Measurements from ENCODE around the gene ATP13A2. TPM values are rescaled to one million over a fixed set of nuclear protein-coding genes. Genes with fewer than 3 reads are reported as not detected.

ATP13A2 gene
- 10 to 100 TPM; 63.6 to 65.0 TPM for total RNA-seq
- polyA plus RNA-seq (ENCODE audit: insufficient read length in 6 of 6), result 10 to 100 TPM; 23.6 to 39.4 (median 32.3) TPM
- long read RNA-seq, donor 1, partial matches to known transcripts, result 12 of 13 reads
- long read RNA-seq, donor 1, other reads (novel, unspliced or antisense), result 0 of 13 reads
- long read RNA-seq, donor 2, partial matches to known transcripts, result 11 of 12 reads
- long read RNA-seq, donor 2, other reads (novel, unspliced or antisense), result 0 of 12 reads
- long read RNA-seq, donor 3, partial matches to known transcripts, result 0 of 6 reads
- long read RNA-seq, donor 3, other reads (novel, unspliced or antisense), result 0 of 6 reads
- long read RNA-seq, donor 4, partial matches to known transcripts, result 3 of 3 reads
- long read RNA-seq, donor 4, other reads (novel, unspliced or antisense), result 0 of 3 reads
- long read RNA-seq, donor 5, partial matches to known transcripts, result 6 of 6 reads
- long read RNA-seq, donor 5, other reads (novel, unspliced or antisense), result 0 of 6 reads
- long read RNA-seq, donor 6, result 0 reads
- long read RNA-seq, donor 7, partial matches to known transcripts, result 0 of 1 reads
- long read RNA-seq, donor 7, other reads (novel, unspliced or antisense), result 0 of 1 reads
- long read RNA-seq, donor 8, partial matches to known transcripts, result 16 of 18 reads
- long read RNA-seq, donor 8, other reads (novel, unspliced or antisense), result 0 of 18 reads
- long read RNA-seq, donor 9, result 0 reads
- long read RNA-seq, donor 10, partial matches to known transcripts, result 7 of 8 reads
- long read RNA-seq, donor 10, other reads (novel, unspliced or antisense), result 1 of 8 reads
- long read RNA-seq, donor 11, partial matches to known transcripts, result 86 of 92 reads
- long read RNA-seq, donor 11, other reads (novel, unspliced or antisense), result 0 of 92 reads
- long read RNA-seq, donor 12, partial matches to known transcripts, result 7 of 7 reads
- long read RNA-seq, donor 12, other reads (novel, unspliced or antisense), result 0 of 7 reads

GRCh38 chr1:17011439-17012307, at the start of gene ATP13A2:
TSS of gene ATP13A2 (minus strand) at chr1:17011928. CDS start at chr1:17011738, 190 bp downstream.
- intact Hi-C loops (cut with DNase I), result no loop called here
- Histone ChIP-seq H3K36me3 (no peaks in the 10 kb centered on the region), H3K27ac (peak within 1 kb of the TSS; percentile 13 to 64), H3K27me3 (no peaks in the 10 kb centered on the region), H3K4me1 (peaks cover 9 to 63% of the 10 kb centered on the region in 2 donors), H3K9me3 (no peaks in the 10 kb centered on the region), H3K4me3 (peak within 1 kb of the TSS; percentile 76 to 96)
- DNase-seq (peak; percentile 73 to 98 (median 83)), ATAC-seq (peak; percentile 98)
- no peak for TF ChIP-seq CTCF (IDR thresholded peaks at IDR 0.05)

- peaks cover 0 to 3% of the 10 kb centered on the region in 2 donors for H3K9me3 ChIP-seq
- intact Hi-C loops (cut with DNase I), result loop anchor here in 1 of 2 donors (5.0 kb wide), 1 partner anchor 176 kb away; no protein-coding TSS in a partner anchor
- TF ChIP-seq CTCF (IDR thresholded peaks at IDR 0.05), result no peak
- H3K27me3 ChIP-seq, result no peaks in the 10 kb centered on the region
- no peak for ATAC-seq
- peak overlapping the region in 1 of 2 donors; percentile 73 for H3K27ac ChIP-seq
- no peak overlapping the region for H3K4me3 ChIP-seq
- peaks cover 0 to 55% of the 10 kb centered on the region in 2 donors for H3K4me1 ChIP-seq
- no peaks in the 10 kb centered on the region for H3K36me3 ChIP-seq
- DNase-seq, result no peak
These were observed 49.8 kb upstream of the ATP13A2 start for GRCh38 chr1:17061486-17061885.

- no peak for DNase-seq
- peak; percentile 6 for ATAC-seq
- peak overlapping the region in 1 of 2 donors; percentile 73 for H3K27ac ChIP-seq
- H3K27me3 ChIP-seq, result no peaks in the 10 kb centered on the region
- peaks cover 0 to 3% of the 10 kb centered on the region in 2 donors for H3K9me3 ChIP-seq
- H3K36me3 ChIP-seq, result no peaks in the 10 kb centered on the region
- no peak overlapping the region for H3K4me3 ChIP-seq
- TF ChIP-seq CTCF (IDR thresholded peaks at IDR 0.05), result no peak
- intact Hi-C loops (cut with DNase I), result loop anchor here in 1 of 2 donors (5.0 kb wide), 1 partner anchor 177 kb away; no protein-coding TSS in a partner anchor
- H3K4me1 ChIP-seq, result peaks cover 0 to 44% of the 10 kb centered on the region in 2 donors
These were observed 48.6 kb upstream of the ATP13A2 start for GRCh38 chr1:17060306-17060749.

GRCh38 chr1:17059391-17060305, 47.9 kb upstream of the ATP13A2 start:
- H3K36me3 ChIP-seq, result no peaks in the 10 kb centered on the region
- peaks cover 0 to 39% of the 10 kb centered on the region in 2 donors for H3K4me1 ChIP-seq
- peak overlapping the region in 1 of 2 donors; percentile 73 for H3K27ac ChIP-seq
- no peaks in the 10 kb centered on the region for H3K9me3 ChIP-seq
- intact Hi-C loops (cut with DNase I), result loop anchor here in 1 of 2 donors (5.0 kb wide), 1 partner anchor 178 kb away; no protein-coding TSS in a partner anchor
- no peak overlapping the region for H3K4me3 ChIP-seq
- peak in 3 of 4 donors; percentile 62 to 90 (median 77) for DNase-seq
- peak; percentile 57 to 74 for TF ChIP-seq CTCF (IDR thresholded peaks at IDR 0.05)
- no peaks in the 10 kb centered on the region for H3K27me3 ChIP-seq
- ATAC-seq, result peak; percentile 95

Data from left lung (tissue), 14 donors.